ENCODE data around the gene GMDS.

Gene GMDS

DNA sequence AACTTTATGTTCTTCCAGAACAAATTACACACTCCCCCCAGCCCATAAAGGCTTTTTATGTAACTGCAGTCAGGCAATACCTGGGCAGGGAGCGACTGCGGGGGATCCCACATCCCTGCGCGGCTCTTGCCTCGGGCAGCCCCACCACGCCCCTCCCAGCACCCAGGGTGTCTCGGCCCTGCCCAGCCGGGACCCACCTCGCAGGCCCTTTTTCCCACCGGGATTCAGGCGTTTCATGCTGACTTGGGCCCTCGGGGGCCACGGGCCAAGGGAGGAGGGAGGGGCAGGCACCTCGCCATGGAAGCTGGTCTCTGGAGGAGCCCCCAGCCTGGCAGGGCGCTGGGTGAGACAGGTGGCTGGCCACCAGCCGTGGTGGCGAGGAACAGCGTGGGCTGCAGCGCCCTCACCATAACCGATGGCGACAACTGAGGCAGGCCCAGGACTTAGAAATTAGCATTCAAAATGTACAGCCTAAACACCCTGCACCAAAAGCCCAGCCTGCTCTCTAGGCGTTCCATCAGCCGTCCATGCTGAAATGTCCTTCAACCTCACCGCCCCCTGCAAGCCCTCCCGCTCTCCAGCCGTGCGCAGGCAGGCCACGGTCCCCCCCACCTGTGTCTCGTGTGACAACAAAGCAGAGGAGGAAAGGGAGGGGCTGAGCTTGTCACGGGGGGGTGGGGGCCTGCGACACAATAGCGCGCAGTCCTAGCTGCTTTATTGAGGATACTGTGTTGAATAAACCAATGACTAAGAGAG, 650.8 kb downstream of the GMDS start:
- no peak for DNase-seq

DNA sequence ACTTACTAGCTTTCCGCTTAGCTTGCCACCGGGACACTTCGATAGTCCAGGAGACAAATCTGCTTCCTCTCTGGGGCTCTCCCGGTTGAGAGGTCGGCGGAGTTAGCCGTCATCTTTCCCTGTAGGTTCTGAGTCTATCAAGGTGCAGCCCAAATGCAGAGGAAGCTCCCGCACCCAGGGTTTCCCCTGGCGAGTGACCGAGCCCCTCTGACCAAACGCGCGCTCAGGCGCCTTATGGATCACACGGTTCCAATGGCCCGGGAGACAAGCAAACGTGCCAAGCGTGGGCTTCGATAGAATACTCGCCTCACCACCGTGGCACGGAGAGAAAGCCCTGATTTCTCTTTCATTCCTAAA, 651.5 kb downstream of the GMDS start:
- no peak for DNase-seq

- DNase-seq, result no peak
Observed at GRCh38 chr6:1593286-1593957, 652.0 kb downstream of the GMDS start.

DNA sequence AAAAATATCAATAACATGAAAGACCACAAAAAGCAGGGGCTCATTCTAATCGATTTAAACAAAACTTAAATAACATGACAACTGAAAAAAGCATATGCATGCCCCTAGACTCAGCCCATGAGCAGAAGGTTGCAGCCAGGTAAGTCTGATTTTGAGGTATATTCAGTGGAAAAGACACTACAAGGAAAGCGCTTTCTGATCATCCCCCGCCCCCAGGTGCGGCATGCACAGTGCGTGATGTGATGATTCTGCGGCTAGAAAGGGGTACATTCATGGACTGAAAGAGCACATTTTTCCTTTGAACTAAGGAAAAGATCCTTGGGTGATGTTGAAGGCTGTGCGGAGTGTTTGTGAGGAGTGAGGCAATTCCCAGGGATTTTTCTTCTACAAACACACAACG, 652.6 kb downstream of the GMDS start:
- DNase-seq, result no peak

GRCh38 chr6:1591926-1592325, 653.5 kb downstream of the GMDS start:
- DNase-seq, result no peak

GRCh38 chr6:1591243-1591642, 654.2 kb downstream of the GMDS start:
- DNase-seq, result no peak

DNA sequence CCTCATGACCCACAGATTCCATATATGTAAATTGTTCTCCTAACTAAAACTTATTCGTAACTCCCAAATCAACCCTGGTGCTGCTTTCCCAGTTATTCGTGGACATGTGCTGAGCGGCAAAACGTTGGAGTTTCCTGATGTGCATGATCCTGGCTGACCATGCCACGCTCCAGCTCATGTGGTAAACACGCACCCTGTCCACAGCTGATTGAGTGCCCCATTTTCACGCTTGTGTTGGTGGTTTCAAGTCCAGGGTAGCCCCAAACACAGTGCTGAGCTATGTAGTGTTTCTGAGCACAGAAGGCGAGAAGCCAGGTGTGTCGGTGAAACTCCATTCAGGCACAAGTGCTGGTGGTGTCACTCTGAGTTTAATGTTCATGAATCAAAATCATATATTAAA, 654.8 kb downstream of the GMDS start:
- no peak for DNase-seq

- DNase-seq, result no peak
Observed at GRCh38 chr6:1589208-1589607, 656.2 kb downstream of the GMDS start.

DNA sequence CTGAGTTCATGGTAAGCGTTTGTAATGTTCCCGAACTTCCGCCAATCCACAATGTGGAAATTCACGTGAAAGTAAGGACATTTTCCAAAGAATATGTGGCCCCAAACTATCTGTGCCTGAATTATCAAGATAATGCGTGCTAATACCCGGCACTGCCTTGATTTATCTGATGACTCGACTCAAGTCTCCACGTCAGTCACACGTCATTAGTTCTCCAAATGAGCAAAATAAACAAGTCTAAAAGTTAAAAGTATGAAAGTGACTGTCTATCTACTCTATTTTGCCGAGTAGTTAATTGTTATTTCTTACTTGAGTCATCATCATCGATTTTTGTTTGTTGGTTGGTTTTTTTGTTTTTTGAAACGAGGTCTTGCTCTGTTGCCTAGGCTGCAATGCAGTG, 657.4 kb downstream of the GMDS start:
- DNase-seq, result no peak

- no peak for DNase-seq
Observed at GRCh38 chr6:1587546-1587945, 657.9 kb downstream of the GMDS start.

GRCh38 chr6:1586861-1587450, 658.4 kb downstream of the GMDS start:
- DNase-seq, result no peak

GRCh38 chr6:1586256-1586655, 659.1 kb downstream of the GMDS start:
- DNase-seq, result no peak

DNA sequence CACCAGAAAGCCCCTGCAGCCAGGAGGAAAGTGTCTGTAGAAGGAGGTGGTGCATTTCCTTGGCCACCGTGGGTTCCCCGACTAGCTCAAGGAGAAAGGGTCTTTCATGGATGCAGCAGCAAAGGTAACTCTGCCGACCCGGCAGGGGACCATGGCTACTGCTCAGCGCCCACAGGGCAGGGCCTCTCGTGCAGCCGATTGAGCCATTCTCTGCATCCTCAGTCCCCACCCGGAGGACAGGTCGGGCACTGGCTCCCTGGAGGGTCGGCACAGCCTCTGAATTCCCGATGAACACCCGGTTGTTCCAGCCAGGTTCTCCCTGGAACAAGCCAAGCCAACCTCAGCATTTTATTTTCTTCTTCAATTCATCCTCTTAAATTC, 659.7 kb downstream of the GMDS start:
- no peak for DNase-seq

DNA sequence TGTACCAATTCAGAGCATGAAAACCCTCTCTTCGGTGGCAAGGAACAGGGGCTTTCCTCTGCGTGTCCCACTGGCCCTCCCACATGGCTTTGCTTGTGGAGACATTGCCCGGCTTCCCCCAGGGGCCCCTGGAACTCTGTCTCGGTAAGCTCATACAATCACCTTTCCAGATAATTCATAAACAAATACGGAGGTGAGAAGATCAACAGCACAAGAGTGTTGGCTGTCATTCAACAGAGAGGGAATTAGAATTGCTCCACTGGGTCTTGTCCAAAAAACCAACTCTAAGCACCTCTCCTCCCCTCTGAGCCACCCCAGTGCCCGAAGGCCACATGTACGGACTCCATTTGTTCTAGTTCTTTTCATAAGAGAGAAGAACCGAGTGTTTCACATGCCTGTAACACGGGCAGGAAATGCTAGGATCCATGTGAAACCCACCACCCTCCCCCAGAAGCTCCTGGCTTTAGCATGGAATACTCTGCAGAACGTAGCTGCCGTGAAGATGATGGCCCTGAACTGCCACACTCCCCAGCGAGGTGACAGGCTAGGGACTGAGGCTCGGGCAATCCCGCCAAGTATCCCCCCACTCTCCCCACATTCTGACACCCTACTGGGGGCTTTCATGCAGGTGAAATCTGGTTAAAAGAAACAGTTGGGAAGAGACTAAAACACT, 660.3 kb downstream of the GMDS start:
- no peak for DNase-seq

GRCh38 chr6:1584146-1584545, 661.3 kb downstream of the GMDS start:
- no peak for DNase-seq

- no peak for DNase-seq
Observed at GRCh38 chr6:1581120-1581991, 664.0 kb downstream of the GMDS start.

DNA sequence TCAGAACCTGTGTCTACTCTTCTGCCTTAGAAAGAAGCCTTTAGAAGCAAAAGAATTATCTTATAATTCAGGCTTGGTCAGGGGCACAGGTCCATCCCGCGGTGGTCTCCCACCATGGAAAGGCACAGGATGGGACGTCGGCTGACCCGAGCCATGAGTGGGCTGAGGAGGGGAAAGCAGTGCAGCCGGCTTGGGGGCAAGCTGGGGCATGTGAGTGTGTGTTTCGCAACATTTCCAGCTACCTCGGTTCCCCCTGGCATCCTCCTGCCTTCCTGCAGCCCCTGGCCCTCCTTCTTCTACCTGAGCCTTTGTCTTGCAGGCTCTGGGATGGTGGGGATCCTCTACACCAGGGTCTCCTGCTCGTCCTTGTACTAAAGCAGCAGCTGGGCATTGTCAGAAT, 664.8 kb downstream of the GMDS start:
- DNase-seq, result no peak

DNA sequence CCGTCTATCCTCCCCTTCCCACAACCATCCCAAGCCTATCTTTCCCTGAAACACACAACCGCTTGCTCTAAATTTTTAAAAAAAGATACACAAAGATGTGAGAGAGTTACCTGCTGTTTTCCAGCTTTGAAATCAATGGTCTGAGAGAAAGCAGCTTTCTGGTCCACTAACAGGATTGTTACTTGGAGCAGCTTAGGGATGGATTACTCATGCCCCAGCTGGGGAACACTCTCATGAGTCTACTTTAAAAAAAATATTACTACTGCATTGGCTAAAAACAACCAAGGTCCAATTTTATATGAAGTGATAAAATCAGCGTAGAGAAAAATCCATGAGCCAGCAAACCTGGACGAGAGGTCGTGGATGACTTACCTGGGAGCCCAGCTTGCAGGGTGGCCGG, 665.3 kb downstream of the GMDS start:
- no peak for DNase-seq

DNA sequence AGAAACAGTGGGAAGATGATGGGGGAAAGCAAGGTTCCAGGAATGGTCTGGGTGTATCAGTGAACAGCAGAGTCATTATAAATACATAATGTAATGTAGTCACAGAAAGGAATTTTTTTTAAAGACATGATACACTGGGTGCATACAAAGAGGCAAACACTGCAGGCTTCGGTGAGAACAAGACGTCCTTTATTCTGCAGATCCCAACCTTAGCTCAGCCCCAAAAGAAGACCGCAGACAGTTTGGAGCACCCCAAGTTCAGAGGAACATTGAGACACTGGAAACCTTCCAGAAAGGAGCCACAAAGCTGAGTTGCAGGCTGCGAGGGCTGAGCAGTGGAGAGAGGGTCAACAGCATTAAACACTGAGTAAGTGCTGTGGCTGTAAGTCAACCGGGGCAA, 666.3 kb downstream of the GMDS start:
- DNase-seq, result no peak

GRCh38 chr6:1577896-1578745, 667.3 kb downstream of the GMDS start:
- DNase-seq, result no peak

- no peak for DNase-seq
Observed at GRCh38 chr6:1577146-1577680, 668.2 kb downstream of the GMDS start.

DNA sequence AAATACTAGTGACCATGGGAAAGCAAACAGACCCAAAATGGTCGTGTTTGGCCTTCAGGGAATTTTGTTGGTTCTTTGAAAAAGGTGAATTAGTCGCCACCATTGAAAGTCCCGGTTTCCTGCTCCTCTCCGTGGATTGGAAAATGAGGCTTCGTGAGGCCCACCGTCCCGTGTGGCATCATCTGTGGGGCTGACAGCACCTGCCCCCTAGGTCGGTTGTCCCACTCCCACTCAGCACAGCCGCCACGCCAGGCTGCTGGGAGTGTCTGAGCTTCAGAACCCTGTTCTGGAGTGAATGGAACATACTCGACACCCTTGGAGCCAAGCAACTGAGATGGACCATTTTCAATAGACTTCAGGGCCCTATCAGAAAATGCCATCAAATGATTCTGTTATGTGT, 668.7 kb downstream of the GMDS start:
- DNase-seq, result no peak

Measured in T-helper 2 cell (primary cell).